GM18868 (cell line): ENCODE data around the gene FAAP100.

Experiments used
- ATAC-seq: cut with Tn5 transposase; IDR thresholded peaks from one replicate; pipeline ENCODE4 v1.9.1; 2021; ENCODE audit warnings: mild to moderate bottlenecking, moderate library complexity; ENCODE audit not compliant: unreplicated experiment

Gene FAAP100

DNA sequence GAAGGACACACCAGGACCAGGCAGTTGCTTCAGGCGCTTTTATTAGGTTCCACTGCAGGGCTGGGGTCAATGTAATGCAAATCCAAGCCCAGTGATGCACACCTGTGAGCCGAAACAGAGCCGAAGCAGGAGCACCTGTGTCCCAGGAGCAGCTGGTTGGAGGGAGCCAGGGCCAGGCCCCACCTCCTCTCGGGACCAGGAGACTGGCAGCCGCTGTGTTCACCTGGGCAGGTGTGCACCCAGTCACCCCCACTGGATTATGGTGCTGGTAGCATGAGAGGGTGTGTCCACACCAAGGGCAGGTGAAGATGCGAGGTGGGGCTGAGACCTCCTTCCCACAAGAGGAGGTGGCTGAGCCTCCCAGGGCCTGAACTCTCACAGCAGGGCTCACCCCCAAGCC, 4.7 kb upstream of the FAAP100 start:
- ATAC-seq = no peak

DNA sequence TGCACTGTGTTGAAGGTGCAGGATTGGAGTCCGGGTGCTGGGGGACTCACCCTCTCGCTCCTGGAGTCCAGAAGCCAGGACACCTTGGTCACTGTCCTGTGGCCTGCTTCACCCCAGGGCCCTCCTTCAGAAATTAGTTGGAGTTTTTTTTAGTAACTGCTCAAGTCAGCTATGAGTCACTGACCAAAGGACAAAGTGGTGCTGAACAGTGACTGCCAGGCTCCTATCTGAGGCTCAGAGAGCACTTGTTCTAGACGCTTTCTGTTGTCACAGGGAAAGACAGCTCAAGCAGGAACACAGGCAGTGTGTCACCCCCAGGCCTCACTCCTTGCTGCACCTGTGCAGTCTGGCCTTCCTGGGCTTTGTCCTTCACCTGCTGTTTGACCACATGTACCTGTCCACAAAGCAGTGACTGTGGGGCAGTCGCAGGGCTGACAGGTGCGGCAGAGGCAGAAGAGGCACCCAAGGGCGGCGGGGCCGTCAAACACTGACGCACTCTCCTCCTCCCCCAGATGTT, 4.1 kb upstream of the FAAP100 start:
- no peak for ATAC-seq

DNA sequence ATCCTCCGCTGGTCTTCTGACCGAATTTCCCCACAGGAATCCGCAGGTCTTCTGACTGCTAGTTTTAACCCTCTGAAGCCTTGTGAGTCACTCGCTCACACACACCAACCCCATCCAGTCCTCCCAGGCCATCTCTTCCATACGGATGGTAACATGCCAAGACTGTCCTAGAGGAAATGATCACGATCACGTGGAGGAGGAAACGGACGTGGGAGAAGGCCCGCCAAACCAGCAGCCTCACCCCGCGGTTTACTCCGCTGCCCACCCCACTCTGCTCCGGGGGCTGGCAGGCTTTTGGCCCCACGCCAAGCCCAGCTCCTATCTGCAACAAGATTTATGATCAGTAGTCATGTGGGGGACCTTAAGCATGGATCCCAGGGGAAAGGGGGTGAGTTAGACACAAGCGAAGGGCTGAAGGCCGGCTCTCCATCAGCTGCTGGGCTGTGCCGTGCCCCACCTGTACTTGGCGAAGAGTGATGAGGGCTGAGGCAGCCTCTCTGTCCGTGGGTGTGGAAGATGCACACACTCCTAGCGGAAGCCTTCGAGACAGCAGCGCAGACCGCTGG, 1.5 kb upstream of the FAAP100 start:
- peak; percentile 8 for ATAC-seq

DNA sequence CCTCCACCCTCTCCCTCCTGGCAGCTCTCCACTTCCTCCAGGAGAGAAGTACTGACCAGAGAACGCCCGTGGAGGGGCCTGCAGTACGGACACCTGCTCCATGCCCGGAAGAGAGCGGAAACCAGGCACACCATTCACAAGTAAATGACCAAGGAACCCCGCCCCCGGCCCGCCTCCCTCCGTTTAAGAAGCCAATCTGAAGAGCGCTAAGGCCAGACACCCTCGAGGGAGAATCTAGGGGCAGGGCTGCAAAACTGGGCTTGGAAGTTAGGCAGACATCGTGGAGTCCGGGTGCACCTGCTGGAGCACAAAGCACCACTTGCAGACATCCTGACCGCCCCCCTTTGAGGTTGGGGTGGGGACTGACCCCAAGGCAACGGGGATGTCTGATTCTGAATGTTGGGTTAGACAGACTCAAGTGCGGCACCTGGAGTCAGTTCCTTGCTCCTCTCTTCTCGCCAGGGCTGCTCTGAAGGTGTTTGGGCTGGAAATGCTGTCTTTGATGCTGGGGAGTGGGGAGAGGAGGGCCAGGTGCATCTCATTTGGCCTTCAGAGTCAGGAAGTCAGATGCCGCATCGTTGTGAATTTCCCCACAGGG, 964 bp upstream of the FAAP100 start:
- ATAC-seq = peak; percentile 27

DNA sequence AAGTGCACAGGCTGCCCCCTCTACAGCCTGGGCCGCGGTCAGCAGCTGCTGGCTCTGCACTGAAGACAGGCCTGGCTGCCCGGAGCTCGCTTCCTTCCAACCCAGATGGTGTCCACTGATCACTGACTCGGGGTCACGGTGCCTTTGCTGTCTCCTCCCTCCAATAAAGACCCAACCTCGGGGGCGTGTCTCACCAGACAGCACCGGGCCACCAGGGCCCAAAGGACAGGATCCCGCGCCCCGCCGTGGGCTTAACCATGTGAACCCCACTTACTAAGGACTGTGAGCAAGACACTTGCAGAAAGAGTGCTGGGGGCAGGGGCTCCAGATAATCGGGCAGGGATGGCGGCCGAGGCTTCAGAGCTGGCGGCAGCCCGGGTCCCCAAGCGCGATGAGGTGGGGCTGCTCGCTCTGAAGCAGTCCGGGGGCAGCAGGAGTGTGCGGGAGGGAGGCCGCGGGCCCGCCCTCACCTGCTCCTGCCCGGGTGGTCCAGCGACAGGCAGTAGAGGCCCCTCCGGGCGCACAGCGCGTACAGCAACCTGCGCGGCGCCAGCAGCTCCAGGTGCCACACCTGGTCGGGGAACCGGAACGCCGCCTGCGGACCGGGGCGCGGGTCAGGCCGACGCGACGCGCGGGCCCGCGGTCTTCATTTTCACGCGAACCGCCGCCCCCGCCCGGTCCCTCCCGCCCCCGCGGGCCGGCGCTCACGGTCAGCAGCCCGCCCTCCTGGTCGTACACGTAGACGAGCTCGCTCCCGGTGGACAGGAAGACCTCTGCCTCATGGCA, 502 bp downstream of the FAAP100 start:
- no peak for ATAC-seq

DNA sequence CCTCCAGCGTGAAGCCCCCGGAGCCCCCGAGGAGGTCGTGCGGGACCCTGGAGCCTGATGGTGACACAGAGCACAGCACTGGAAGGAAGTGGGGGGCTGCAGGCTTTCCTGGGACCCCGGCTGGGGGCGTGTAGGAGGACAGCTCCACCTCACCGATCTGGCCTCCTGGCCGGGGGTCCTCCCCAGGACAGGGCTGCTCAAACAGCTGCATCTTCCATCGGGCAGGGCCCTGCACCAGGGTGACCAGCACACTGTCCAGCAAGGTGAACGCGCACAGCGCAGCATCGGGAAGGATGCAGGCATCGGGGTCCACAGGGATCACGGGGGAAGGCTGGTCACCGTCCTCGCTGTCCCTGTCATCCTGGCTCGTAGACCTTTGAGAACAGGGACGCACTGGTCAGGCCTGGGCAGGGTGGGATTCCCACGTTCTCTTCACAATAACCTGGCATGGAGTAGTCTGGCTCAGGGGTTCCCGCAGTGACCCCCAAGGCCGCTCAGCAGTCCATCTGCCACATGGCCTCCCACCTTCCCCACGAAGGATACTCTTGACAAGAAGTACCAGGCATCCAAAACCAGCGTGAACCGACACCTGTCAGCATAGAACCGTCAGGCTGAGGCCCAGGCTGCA, 1.2 kb downstream of the FAAP100 start:
- no peak for ATAC-seq

DNA sequence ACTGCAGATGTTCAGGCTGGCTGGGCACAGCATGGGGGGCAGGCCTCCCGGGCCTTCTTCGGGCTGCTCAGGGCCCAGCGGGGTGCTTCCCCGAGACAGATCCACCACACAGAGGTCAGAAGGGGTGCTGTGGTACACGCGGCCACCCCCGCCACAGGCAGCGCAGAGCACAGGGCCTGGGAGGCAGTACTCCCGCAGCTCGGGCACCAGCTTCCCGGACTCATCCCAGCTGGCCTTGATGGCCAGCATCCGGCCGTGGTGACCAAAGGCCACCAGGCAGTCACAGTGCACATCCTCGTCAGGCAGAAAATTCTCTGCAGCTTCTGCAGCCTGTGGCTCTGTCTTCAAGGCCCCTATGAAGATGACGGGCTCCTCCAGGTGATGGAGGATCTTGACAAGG, 1.9 kb downstream of the FAAP100 start:
- ATAC-seq = no peak

DNA sequence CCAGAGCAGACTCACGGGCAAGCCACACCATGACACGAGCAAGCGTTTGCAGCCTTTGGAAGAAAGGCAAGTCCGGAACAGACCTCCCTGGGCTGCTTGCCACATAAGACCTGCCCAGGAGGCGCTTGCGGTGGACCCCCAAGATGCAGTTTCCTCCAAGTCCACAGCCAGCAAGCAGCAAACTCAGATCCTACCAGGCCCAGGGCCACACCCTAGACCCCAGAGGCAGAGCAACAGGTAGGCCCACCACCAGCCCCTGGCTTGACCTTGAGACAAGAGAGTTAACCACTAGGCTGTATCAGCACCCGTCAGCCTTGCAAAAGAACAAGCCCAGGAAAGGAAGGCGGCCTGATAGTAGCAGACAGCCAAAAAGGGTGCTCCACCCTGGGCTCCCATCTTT, 2.3 kb downstream of the FAAP100 start:
- no peak for ATAC-seq

DNA sequence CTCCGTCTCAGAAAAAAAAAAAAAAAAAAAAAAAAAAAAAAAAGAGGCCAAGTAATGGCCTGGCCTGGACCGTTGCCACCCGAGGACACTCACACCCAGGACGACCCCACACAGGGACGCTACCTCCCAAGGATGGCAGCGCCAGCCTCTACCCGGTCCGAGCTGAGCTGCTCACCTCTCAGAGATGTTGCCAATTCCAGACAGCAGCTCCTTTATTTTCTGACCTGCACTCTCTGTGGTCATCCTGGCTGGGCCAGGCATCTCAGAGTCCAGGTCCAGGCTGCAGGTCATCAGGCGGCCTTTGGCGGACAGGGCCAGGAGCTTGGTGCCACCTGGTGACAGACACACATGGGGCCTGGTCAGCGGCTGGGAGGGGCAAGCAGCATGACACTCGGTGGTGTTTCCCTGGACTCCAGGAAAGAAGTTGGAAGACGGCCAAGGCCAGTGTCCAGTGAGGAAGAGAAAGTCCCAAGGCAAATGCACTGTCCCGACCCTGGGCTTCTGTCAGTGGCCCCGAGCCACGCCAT, 3.1 kb downstream of the FAAP100 start:
- no peak for ATAC-seq

DNA sequence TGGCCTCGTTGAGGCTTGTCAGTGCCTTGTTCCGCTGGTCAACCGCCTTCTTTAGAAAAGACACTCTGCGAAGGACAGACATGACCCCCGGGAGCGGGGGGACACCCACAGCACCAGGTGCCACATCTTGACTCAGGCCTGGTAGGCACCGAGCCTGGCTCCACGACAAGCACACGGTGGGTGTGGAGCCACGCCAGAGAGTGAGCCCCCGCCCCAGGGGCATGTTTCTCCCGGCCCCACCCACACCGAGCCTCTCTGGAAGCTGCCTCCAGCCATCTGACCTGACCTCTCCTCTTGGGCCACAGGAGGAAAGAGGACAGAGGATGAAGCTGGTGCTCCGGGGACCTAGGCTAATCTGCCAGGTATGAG, 4.6 kb downstream of the FAAP100 start:
- no peak for ATAC-seq

DNA sequence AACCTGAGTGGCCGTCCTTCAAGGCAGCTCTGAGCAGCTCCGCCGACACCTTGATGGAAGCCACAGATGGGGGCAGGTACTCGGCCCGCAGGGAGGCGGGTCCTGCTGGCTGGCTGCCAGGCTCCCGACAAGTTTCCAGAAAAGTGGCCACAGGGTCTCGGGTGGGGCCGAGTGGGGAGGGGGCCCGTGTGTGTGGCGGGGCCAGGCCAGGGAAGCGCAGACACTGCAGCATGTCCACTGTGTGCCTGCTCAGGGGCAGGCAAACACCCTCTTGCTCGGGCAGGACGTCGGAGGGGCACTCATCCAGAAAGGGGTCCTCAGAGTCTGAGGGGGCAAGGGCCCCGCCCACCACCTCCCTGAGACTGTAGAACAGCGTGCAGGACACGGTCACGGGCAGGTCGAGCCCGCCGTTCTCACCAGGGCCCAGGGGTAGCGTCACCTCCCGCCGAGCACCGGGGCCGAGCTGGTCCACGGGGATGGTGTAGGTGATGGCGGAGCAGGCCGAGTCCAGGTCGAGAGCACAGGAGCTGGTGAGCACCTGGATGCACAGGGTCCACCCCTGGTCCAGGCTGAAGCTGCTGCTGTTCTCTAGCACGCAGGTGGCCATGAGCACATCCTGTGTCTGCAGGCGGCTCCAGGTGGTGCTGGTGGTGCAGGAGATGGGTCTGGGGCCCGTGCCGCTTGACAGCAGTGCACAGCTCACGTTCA, 5.1 kb downstream of the FAAP100 start:
- no peak for ATAC-seq

DNA sequence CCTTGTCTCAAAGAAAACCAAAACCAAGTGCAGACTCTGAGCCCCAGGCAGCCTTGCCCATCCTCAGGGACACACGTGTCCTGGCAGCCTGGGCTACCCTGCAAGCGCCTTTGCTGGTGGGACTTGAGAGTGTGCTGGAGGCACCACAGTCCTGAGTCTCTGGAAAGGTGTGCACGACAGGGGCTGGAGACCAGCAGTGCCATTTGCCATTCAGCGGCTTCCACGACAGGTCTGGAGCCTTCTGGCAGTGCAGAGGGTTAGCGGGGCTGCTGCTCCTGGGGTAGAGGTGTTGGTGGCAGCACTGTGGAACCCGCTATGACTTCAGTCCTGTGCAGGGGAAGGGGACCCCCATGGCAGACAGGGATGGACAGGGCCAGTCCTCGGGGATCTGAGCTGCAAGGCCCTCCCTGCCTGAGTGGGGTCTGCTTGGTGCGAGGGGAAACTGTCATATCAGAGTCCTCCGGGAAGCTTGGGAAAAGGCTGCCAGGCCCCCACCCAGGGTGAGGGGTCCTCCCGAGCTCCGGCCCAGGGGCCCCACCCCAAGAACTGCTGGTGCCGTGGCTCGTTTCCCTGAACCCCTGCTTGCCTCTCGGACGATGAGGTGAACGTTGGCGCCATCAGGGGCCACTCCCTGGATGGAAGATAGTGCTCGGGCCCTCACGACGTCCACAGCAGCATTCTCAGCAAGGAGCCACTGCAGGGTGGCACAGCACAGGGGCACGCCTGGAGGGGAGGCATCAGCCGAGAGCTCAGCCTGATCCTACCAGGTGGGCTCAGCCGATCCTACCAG, 6.8 kb downstream of the FAAP100 start:
- ATAC-seq = no peak

DNA sequence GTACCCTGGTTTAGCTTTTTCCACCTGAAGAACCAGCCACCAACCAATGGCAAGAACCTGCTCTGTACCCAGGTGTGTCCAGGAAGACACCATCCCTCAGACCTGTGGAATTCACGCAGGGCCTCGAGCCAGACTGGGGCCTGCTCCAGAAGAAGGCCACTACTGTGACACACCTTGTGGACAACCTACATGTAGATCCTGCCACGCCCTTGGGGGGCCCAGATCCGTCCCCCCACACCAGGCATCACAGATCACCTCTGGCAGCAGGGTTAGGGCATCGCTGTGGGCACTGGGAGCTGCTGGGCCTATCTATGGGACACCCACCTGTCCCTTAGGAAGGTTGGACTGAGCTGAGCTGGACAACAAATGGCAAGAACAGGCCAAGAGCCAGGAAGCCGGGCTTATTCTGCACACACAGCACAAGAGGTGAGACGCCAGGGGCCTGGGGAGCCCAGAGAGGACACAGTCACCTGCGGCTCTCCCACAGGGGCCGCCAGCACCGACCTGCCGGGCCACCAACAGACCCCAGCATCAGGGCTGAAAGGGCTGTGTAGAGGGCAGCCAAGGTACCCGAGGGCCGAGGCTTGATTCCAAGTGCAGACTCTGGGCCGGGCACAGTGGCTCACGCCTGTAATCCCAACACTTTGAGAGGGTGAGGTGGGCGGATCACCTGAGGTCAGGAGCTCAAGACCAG, 7.7 kb downstream of the FAAP100 start:
- no peak for ATAC-seq

DNA sequence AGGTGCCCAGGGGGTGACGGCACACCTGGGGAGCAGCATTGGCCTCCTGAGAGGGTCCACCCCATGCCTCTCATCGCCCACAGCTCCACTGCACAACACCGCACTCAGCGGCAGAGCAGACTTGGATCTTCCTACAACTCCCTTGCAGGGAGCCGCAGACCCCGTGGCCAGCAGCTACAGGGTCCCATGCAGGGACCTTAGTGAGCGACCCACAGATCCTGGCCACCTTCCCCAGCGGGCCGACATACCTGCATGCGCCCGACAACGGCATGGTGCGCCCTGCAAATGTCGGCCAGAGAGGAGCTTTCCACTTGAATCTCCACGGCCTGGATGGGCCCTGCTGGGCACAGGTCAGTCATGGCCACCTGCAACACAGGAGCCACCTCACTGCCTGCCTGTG, 8.4 kb downstream of the FAAP100 start:
- ATAC-seq = no peak

DNA sequence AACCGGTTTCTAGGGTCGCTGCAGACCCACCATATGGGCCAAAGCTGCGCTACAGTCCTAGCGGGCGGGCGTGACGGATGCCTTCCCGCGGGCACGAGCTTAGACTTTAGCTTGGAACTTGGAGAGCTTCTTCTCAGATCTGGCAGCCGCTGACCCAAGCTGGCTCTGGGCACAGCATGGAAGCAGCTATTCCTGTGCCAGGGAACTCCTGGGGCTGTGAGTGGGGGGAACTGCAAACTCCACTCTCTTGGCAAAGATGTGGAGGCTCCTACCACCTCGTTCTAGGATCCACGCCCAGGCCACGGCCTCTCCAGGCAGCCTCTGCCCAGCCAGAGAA, 8.8 kb downstream of the FAAP100 start:
- ATAC-seq = no peak

DNA sequence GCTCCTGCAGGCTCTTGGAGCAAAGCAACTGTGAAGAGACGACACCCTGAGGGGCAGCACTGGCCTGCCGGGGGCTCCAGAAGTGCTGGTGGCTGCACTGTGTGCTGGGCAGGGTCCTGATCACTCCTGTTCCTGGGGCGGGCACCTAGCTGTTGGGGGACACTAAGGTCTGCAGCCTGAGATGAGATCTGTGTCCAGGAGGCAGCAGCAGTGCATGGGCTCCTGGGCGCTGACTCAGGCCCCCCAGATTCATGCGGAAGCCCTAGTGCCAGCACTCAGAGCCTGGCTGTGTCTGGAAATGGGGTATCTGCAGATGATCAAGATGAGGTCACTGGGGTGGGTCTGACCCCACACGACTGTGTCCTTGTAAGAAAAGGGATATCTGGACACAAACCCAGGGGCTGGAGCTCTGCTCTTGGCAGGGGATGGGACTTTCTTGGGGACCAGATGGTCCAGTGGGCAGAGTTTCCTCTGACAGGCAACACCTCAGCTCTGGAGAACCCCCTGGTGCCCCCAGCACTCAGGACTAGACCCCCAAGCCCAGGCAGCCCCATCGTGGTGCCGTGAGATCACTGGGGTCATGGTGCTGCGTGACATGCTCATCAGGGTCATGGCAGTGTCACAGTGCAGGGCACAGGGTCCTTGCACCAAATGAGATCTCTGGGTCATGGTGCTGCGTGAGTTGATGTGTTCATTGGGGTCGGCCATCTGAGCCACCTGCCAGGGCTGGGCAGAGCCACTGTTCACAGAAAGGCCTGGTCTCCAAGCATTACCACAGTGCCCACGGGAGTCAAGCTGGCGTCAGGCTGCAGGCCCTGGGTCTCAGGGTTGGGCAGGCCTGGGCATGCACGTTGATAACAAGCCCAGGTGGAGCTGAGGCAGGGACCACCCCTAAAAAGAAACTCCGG, 9.5 kb downstream of the FAAP100 start:
- no peak for ATAC-seq

DNA sequence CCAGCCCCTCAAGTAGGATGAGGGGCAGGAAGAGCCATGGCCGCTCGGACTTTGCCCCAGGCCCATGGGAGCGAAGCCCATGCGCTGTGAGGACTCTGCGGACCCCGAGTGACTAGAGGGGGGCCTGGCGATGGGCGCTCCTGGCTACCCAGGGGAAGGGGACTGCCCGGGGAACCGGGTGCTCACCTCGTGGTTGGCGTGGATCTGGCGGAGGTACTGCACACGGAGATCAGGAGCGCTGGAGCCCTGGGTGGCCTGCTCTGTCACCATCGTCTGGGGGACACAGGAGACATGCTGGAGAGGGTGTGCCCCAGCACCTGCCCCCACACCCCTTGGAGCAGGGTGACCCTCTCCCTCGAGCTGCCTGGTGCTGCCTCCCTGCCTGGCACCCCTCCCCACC, 11.0 kb downstream of the FAAP100 start:
- ATAC-seq = no peak

DNA sequence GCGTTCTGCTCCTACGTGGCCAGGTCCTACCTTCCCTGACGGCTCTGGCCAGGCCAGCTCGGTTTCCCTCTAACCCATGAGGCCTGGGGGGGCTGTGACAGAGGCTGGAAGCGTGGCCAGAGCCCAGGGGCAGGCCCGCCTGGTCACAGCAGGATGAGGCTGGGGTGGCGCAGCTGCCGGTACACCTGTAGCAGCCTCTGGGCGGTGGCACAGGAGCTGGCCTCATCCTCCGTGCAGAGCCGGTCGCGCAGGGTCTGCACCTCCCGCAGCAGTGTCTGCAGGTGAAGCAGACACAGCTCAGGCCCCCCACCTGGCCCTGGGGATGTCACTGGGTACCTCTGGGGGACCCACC, 11.5 kb downstream of the FAAP100 start:
- ATAC-seq = no peak
